H1 (cell line): Measurements from ENCODE around the gene SCYGR7. TPM values are rescaled to one million over a fixed set of nuclear protein-coding genes. Genes with fewer than 3 reads are reported as not detected.

Experiments
- CTCF ChIA-PET: fragments of 300-600 bp; sonication (Branson Sonifier 250); formaldehyde crosslinking; loops from one replicate; lab custom pipeline; 2021; ENCODE audit not compliant: partially characterized antibody; lab: Charles Lee
- POLR2A ChIA-PET: fragments of 300-600 bp; sonication (Branson Sonifier 250); formaldehyde crosslinking; loops from one replicate; lab custom pipeline; 2021; ENCODE audit warnings: inconsistent platforms; ENCODE audit not compliant: partially characterized antibody; lab: Charles Lee
- DNase-seq, 2 experiments: peaks; one replicate each; pipeline versions ENCODE4 v3.0.0 to v3.0.0-alpha.2; 2010 to 2022; ENCODE audit warnings: low spot score in 2 of 2, low read depth in 1 of 2, mixed read lengths in 1 of 2
- FAIRE-seq: peaks from 2 replicates; lab custom pipeline; 2011; peaks lifted over from hg19 to GRCh38; lab: Jason Lieb, UNC
- H2AFZ ChIP-seq: 2 replicates; pipeline ENCODE4 v1.8.1; 2012; ENCODE audit warnings: low read length, inconsistent platforms
- H2AK5ac ChIP-seq: 2 replicates; pipeline ENCODE4 v1.6.1; 2013; ENCODE audit warnings: low read depth, low read length
- H2BK120ac ChIP-seq: replicated peaks from 2 replicates; pipeline ENCODE3; 2013; ENCODE audit warnings: low read depth, low read length, inconsistent platforms
- H2BK12ac ChIP-seq: 2 replicates; pipeline ENCODE4 v1.6.1; 2013; ENCODE audit warnings: low read depth, low read length
- H2BK15ac ChIP-seq: 2 replicates; pipeline ENCODE4 v1.6.1; 2013; ENCODE audit warnings: low read length
- H2BK20ac ChIP-seq: 2 replicates; pipeline ENCODE4 v1.6.1; 2013; ENCODE audit warnings: low read length
- H2BK5ac ChIP-seq: 2 replicates; pipeline ENCODE4 v1.6.1; 2013; ENCODE audit warnings: low read depth, low read length
- H3K14ac ChIP-seq: 2 replicates; pipeline ENCODE4 v1.6.1; 2013; ENCODE audit warnings: inconsistent platforms; ENCODE audit not compliant: insufficient read length
- H3K18ac ChIP-seq: 2 replicates; pipeline ENCODE4 v1.6.1; 2013; ENCODE audit warnings: low read length; ENCODE audit errors: extremely low read depth
- H3K23ac ChIP-seq: 2 replicates; pipeline ENCODE4 v1.6.1; 2013; ENCODE audit warnings: inconsistent platforms; ENCODE audit not compliant: insufficient read length
- H3K23me2 ChIP-seq: 2 replicates; pipeline ENCODE4 v1.6.1; 2013; ENCODE audit warnings: low read depth, low read length
- H3K27ac ChIP-seq: 2 replicates; pipeline ENCODE4 v1.6.1; 2011; ENCODE audit warnings: low read depth, low read length, inconsistent platforms
- H3K27me3 ChIP-seq, 4 experiments: replicated peaks in 1 of 4; 1 replicate in 1 of 4; 2 replicates in 3 of 4; pipeline versions ENCODE4 v1.6.1 to v1.8.1; 2011 to 2013; ENCODE audit warnings: low read length in 3 of 4, mild to moderate bottlenecking in 3 of 4, inconsistent platforms in 2 of 4, mixed read lengths in 2 of 4, moderate library complexity in 1 of 4; ENCODE audit not compliant: control insufficient read depth in 3 of 4, insufficient read depth in 3 of 4; ENCODE audit errors: extremely low read depth in 1 of 4
- H3K36me3 ChIP-seq, 4 experiments: 2 replicates each; pipeline versions ENCODE4 v1.6.1 to v1.8.1; 2011 to 2013; ENCODE audit warnings: mild to moderate bottlenecking in 4 of 4, low read length in 3 of 4, moderate library complexity in 2 of 4, control low read depth in 1 of 4, inconsistent platforms in 1 of 4; ENCODE audit not compliant: insufficient read depth in 4 of 4, control insufficient read depth in 2 of 4
- H3K4ac ChIP-seq: replicated peaks from 2 replicates; pipeline ENCODE3; 2013; ENCODE audit warnings: low read length, low read depth, mixed read lengths, inconsistent platforms; ENCODE audit not compliant: insufficient read length
- H3K4me1 ChIP-seq, 4 experiments: replicated peaks in 1 of 4; 1 replicate in 1 of 4; 2 replicates in 3 of 4; pipeline versions ENCODE4 v1.6.1 to v1.8.1; 2011 to 2013; ENCODE audit warnings: low read length in 3 of 4, inconsistent platforms in 2 of 4, mixed read lengths in 1 of 4; ENCODE audit not compliant: insufficient read depth in 4 of 4, control insufficient read depth in 3 of 4
- H3K4me2 ChIP-seq, 2 experiments: 2 replicates each; pipeline versions ENCODE4 v1.6.1 to v1.8.1; 2011 to 2013; ENCODE audit warnings: low read depth in 2 of 2, low read length in 2 of 2, control low read depth in 1 of 2, inconsistent platforms in 1 of 2, mild to moderate bottlenecking in 1 of 2; ENCODE audit not compliant: insufficient read depth in 1 of 2
- H3K4me3 ChIP-seq, 4 experiments: fragments of 200-600, 300-600 bp in 1 of 4; sonication (generic), shearing (Covaris generic), sonication (Bioruptor Twin) in 1 of 4; 2 replicates each; pipeline versions ENCODE4 v1.5.1 to v1.8.1; 2011 to 2016; ENCODE audit warnings: low read length in 4 of 4, low read depth in 3 of 4, control low read depth in 2 of 4, inconsistent platforms in 2 of 4, mild to moderate bottlenecking in 2 of 4, mixed read lengths in 1 of 4, moderate library complexity in 1 of 4; ENCODE audit not compliant: insufficient read depth in 2 of 4; ENCODE audit errors: extremely low read depth in 1 of 4
- H3K56ac ChIP-seq: replicated peaks from 2 replicates; pipeline ENCODE3; 2013; ENCODE audit warnings: low read depth, mild to moderate bottlenecking, mixed read lengths, low read length, inconsistent platforms; ENCODE audit not compliant: insufficient read length
- H3K79me1 ChIP-seq: 2 replicates; pipeline ENCODE4 v1.6.1; 2013; ENCODE audit warnings: low read depth, low read length, control low read depth
- H3K79me2 ChIP-seq, 2 experiments: 2 replicates each; pipeline versions ENCODE4 v1.6.1 to v1.8.1; 2012 to 2013; ENCODE audit warnings: low read length in 2 of 2, mild to moderate bottlenecking in 2 of 2, inconsistent platforms in 1 of 2; ENCODE audit not compliant: insufficient read depth in 2 of 2, control insufficient read depth in 1 of 2
- H3K9ac ChIP-seq, 4 experiments: replicated peaks in 1 of 4; 1 replicate in 1 of 4; 2 replicates in 3 of 4; pipeline versions ENCODE4 v1.6.1 to v1.8.1; 2011 to 2013; ENCODE audit warnings: low read depth in 3 of 4, low read length in 3 of 4, control low read depth in 2 of 4, mild to moderate bottlenecking in 2 of 4, moderate library complexity in 2 of 4, inconsistent platforms in 1 of 4; ENCODE audit errors: extremely low read depth in 1 of 4
- H3K9me3 ChIP-seq, 2 experiments: 2 replicates each; pipeline versions ENCODE4 v1.6.1 to v1.8.1; 2012 to 2013; ENCODE audit warnings: mild to moderate bottlenecking in 2 of 2, moderate library complexity in 2 of 2, control low read depth in 1 of 2, inconsistent platforms in 1 of 2, low read depth in 1 of 2, low read length in 1 of 2, mixed read lengths in 1 of 2; ENCODE audit not compliant: insufficient read depth in 2 of 2
- H4K20me1 ChIP-seq, 2 experiments: replicated peaks in 1 of 2; 2 replicates each; pipeline versions ENCODE3 to v1.8.1; 2011 to 2013; ENCODE audit warnings: inconsistent platforms in 2 of 2, low read length in 2 of 2, mild to moderate bottlenecking in 1 of 2; ENCODE audit not compliant: insufficient read depth in 2 of 2, control insufficient read depth in 1 of 2
- H4K5ac ChIP-seq: 2 replicates; pipeline ENCODE4 v1.6.1; 2013; ENCODE audit warnings: low read length, low read depth, mixed read lengths, inconsistent platforms; ENCODE audit not compliant: insufficient read length
- H4K8ac ChIP-seq: 2 replicates; pipeline ENCODE4 v1.8.0; 2013; ENCODE audit warnings: mild to moderate bottlenecking, moderate library complexity, low read length, inconsistent platforms; ENCODE audit not compliant: insufficient read depth; ENCODE audit errors: extremely low read depth
- H4K91ac ChIP-seq: replicated peaks from 2 replicates; pipeline ENCODE3; 2013; ENCODE audit warnings: low read length, mixed read lengths, inconsistent platforms; ENCODE audit not compliant: insufficient read length
- EGR1 ChIP-seq: IDR thresholded peaks from 2 replicates; pipeline ENCODE4 v1.6.1; 2011; ENCODE audit warnings: low read depth, low read length, borderline replicate concordance
- HDAC6 ChIP-seq: IDR thresholded peaks from one replicate; pipeline ENCODE4 v1.7.1; 2012; ENCODE audit warnings: low read depth, mild to moderate bottlenecking, inconsistent platforms, low read length, moderate library complexity
- KDM5A ChIP-seq: fragments of 200-600 bp; IDR thresholded peaks from 2 replicates; pipeline ENCODE4 v1.7.1; 2012; ENCODE audit warnings: mild to moderate bottlenecking, low read length, inconsistent platforms, mixed read lengths
- NANOG ChIP-seq: IDR thresholded peaks from 2 replicates; pipeline ENCODE4 v1.6.1; 2011; ENCODE audit warnings: low read length, low read depth, mild to moderate bottlenecking, inconsistent platforms; ENCODE audit not compliant: insufficient read depth, poor library complexity, severe bottlenecking
- RBBP5 ChIP-seq: IDR thresholded peaks from 2 replicates; pipeline ENCODE4 v1.7.1; 2012; ENCODE audit warnings: low read depth, mild to moderate bottlenecking, inconsistent platforms, low read length, moderate library complexity, borderline replicate concordance
- SP2 ChIP-seq: IDR thresholded peaks from 2 replicates; pipeline ENCODE4 v1.6.1; 2012; ENCODE audit warnings: mild to moderate bottlenecking, low read length, inconsistent platforms
- TAF1 ChIP-seq: IDR thresholded peaks from 2 replicates; pipeline ENCODE4 v1.6.1; 2011; ENCODE audit warnings: mild to moderate bottlenecking, low read depth, low read length
- ZNF274 ChIP-seq: IDR thresholded peaks from 2 replicates; pipeline ENCODE4 v1.7.0; 2012; ENCODE audit warnings: low read length, borderline replicate concordance; ENCODE audit errors: extremely low read depth
- WGBS, 2 experiments: shearing (Covaris generic) in 1 of 2; methylation state at CpG; one replicate each; pipeline versions ENCODE4 v1.1.6 to v1.1.7; 2013 to 2015; ENCODE audit warnings: low lambda C conversion rate in 2 of 2, mixed read lengths in 2 of 2, inconsistent platforms in 1 of 2, low coverage in 1 of 2, missing lambda C conversion rate in 1 of 2; ENCODE audit not compliant: insufficient replicate concordance in 2 of 2, insufficient coverage in 1 of 2, insufficient read length in 1 of 2; ENCODE audit errors: extremely low coverage in 1 of 2, missing lambda C conversion rate in 1 of 2; 5-methylcytosine and 5-hydroxymethylcytosine counted together
- polyA plus RNA-seq, 7 experiments: library from polyadenylated mRNA; depleted of rRNA in 3 of 7; stranded (reverse) in 5 of 7; unstranded in 2 of 7; fragments of >200 nt in 5 of 7; fragments of 200-250 nt in 2 of 7; gene quantifications; 1 replicate in 5 of 7; 2 replicates in 1 of 7; 4 replicates in 1 of 7; pipeline versions ENCODE4 v1.2.1 to v1.2.3, GENCODE V29; 2011 to 2013; ENCODE audit warnings: missing spikeins in 2 of 7, mixed read lengths in 2 of 7
- total RNA-seq: library from RNA; stranded (reverse); fragmentation: NEBNext Ultra II Directional; extraction: Animal tissue kit (Norgen Biotek cat#: 25700); gene quantifications from 2 replicates; pipeline ENCODE4 v1.2.1, GENCODE V29; 2021

Gene SCYGR7
- total and polyA plus RNA-seq, 2 of the 8 experiments (the other 6 are each of a cell fraction or from before 2014, with no cell fraction given), result not detected

DNA sequence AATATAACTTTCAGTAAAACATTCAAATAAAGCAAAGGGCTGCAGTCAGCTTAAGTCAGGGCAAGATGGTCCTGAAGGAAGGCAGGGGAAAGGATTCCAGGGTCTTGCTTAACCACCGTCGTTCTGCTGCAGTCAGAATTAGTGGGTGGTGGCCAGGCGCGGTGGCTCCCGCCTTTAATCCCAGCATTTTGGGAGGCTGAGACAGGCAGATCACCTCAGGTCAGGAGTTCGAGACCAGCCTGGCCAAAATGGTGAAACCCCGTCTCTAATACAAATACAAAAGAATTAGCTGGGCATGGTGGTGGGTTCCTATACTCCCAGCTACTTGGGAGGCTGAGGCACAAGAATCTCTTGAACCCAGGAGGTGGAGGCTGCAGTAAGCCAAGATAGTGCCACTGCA is 17.1 kb upstream of the SCYGR7 start:
- ChIA-PET CTCF (interaction anchor here (1.0 to 1.5 kb wide), 3 partner anchors 49 to 55 kb away, joined by 3 to 5 read pairs (median 4); no protein-coding TSS in a partner anchor), POLR2A (no interaction called here)
- H3K23me2 ChIP-seq, result no peaks in the 10 kb centered on the region
- H3K27ac ChIP-seq, result no peak overlapping the region
- FAIRE-seq (no peak), DNase-seq (no peak)
- TF ChIP-seq SP2 (no peak), TAF1 (no peak), HDAC6 (no peak), KDM5A (no peak), ZNF274 (no peak), EGR1 (no peak), NANOG (no peak), RBBP5 (no peak)
- H3K18ac ChIP-seq, result no peak overlapping the region
- WGBS, 2 experiments, result 99% methylated on average over 7 of the region's 7 CpGs; no CpG with 5 or more reads in 1 of the 2 experiments
- no peak overlapping the region for H3K4ac ChIP-seq
- H3K56ac ChIP-seq, result no peak overlapping the region
- H4K91ac ChIP-seq, result no peak overlapping the region
- H3K27me3 ChIP-seq, result no peaks in the 10 kb centered on the region
- no peak overlapping the region for H4K8ac ChIP-seq
- no peak overlapping the region for H3K4me2 ChIP-seq
- H3K14ac ChIP-seq, result no peak overlapping the region
- no peaks in the 10 kb centered on the region for H4K20me1 ChIP-seq
- no peak overlapping the region for H2BK120ac ChIP-seq
- no peak overlapping the region for H2AK5ac ChIP-seq
- no peak overlapping the region for H2BK15ac ChIP-seq
- no peak overlapping the region for H3K4me3 ChIP-seq
- H3K79me1 ChIP-seq, result no peaks in the 10 kb centered on the region
- peaks cover 0 to 3% (median 0%) of the 10 kb centered on the region in 4 experiments; a peak in 3 of 7 replicates for H3K4me1 ChIP-seq
- H3K23ac ChIP-seq, result no peak overlapping the region
- H2BK5ac ChIP-seq, result no peak overlapping the region
- no peaks in the 10 kb centered on the region for H3K9me3 ChIP-seq
- no peaks in the 10 kb centered on the region for H3K79me2 ChIP-seq
- no peak overlapping the region for H2BK20ac ChIP-seq
- no peaks in the 10 kb centered on the region for H3K36me3 ChIP-seq
- no peak overlapping the region for H4K5ac ChIP-seq
- H2AFZ ChIP-seq, result no peak overlapping the region
- no peak overlapping the region for H3K9ac ChIP-seq
- H2BK12ac ChIP-seq, result no peak overlapping the region
